NT2/D1 (cell line): ENCODE measurements around the gene LYSMD2.

Experiments used
- DNase-seq: peaks from one replicate; pipeline ENCODE4 v3.0.0-alpha.2; 2011; ENCODE audit warnings: low read depth, low spot score
- H3K27me3 ChIP-seq: 2 replicates; pipeline ENCODE4 v1.6.0; 2011; ENCODE audit warnings: mild to moderate bottlenecking; ENCODE audit not compliant: insufficient read length, insufficient read depth
- H3K36me3 ChIP-seq: 2 replicates; pipeline ENCODE4 v1.6.1; 2011; ENCODE audit warnings: mild to moderate bottlenecking, low read length, mixed read lengths; ENCODE audit not compliant: insufficient read depth, insufficient read length
- H3K4me1 ChIP-seq: 2 replicates; pipeline ENCODE4 v1.5.1; 2011; ENCODE audit not compliant: insufficient read depth, insufficient read length
- H3K4me3 ChIP-seq: 2 replicates; pipeline ENCODE4 v1.5.1; 2011; ENCODE audit warnings: low read depth; ENCODE audit not compliant: insufficient read length
- H3K9ac ChIP-seq: 2 replicates; pipeline ENCODE4 v1.6.0; 2011; ENCODE audit warnings: low read depth; ENCODE audit not compliant: insufficient read length
- H3K9me3 ChIP-seq: 2 replicates; pipeline ENCODE4 v1.5.1; 2011; ENCODE audit warnings: mild to moderate bottlenecking, low read length; ENCODE audit not compliant: insufficient read depth
- SUZ12 ChIP-seq: IDR thresholded peaks from 2 replicates; pipeline ENCODE4 v1.6.1; 2011; ENCODE audit not compliant: insufficient read length, insufficient read depth; ENCODE audit errors: extremely low read depth
- YY1 ChIP-seq: IDR thresholded peaks from 2 replicates; pipeline ENCODE4 v1.6.1; 2011; ENCODE audit not compliant: insufficient read length, insufficient read depth
- ZNF274 ChIP-seq: IDR thresholded peaks from 2 replicates; pipeline ENCODE4 v1.6.1; 2011; ENCODE audit warnings: mild to moderate bottlenecking, low read depth, low read length

The LYSMD2 gene

GRCh38 chr15:51775967-51776816 lies 38.7 kb upstream of the LYSMD2 start:
- Histone ChIP-seq H3K4me3 (no peak overlapping the region), H3K36me3 (peaks cover 2% of the 10 kb centered on the region), H3K9me3 (no peaks in the 10 kb centered on the region), H3K4me1 (no peaks in the 10 kb centered on the region), H3K9ac (no peak overlapping the region), H3K27me3 (no peaks in the 10 kb centered on the region)
- TF ChIP-seq ZNF274 (no peak), YY1 (no peak), SUZ12 (no peak)
- DNase-seq, result no peak

GRCh38 chr15:51774916-51775315 lies 37.5 kb upstream of the LYSMD2 start:
- H3K27me3 ChIP-seq, result no peaks in the 10 kb centered on the region
- H3K9ac ChIP-seq, result no peak overlapping the region
- TF ChIP-seq YY1 (no peak), SUZ12 (no peak), ZNF274 (no peak)
- H3K36me3 ChIP-seq, result peaks cover 2% of the 10 kb centered on the region
- DNase-seq, result no peak
- H3K9me3 ChIP-seq, result no peaks in the 10 kb centered on the region
- H3K4me3 ChIP-seq, result no peak overlapping the region
- no peaks in the 10 kb centered on the region for H3K4me1 ChIP-seq

- H3K9ac ChIP-seq, result no peak overlapping the region
Measured at GRCh38 chr15:51771773-51772172, 34.3 kb upstream of the LYSMD2 start.

GRCh38 chr15:51770902-51771301 lies 33.4 kb upstream of the LYSMD2 start:
- H3K4me1 ChIP-seq, result no peaks in the 10 kb centered on the region
- no peak overlapping the region for H3K9ac ChIP-seq
- H3K4me3 ChIP-seq, result no peak overlapping the region
- H3K36me3 ChIP-seq, result peaks cover 2% of the 10 kb centered on the region
- no peak for DNase-seq
- TF ChIP-seq SUZ12, result no peak
- no peak for TF ChIP-seq ZNF274
- no peak for TF ChIP-seq YY1
- no peaks in the 10 kb centered on the region for H3K27me3 ChIP-seq
- no peaks in the 10 kb centered on the region for H3K9me3 ChIP-seq

More at GRCh38 chr15:51771773-51772172, 34.3 kb upstream of the LYSMD2 start:
- TF ChIP-seq YY1 (no peak), SUZ12 (no peak), ZNF274 (no peak)
- Histone ChIP-seq H3K27me3 (no peaks in the 10 kb centered on the region), H3K36me3 (peaks cover 2% of the 10 kb centered on the region), H3K4me1 (no peaks in the 10 kb centered on the region), H3K9me3 (no peaks in the 10 kb centered on the region), H3K4me3 (no peak overlapping the region)
- no peak for DNase-seq

DNA sequence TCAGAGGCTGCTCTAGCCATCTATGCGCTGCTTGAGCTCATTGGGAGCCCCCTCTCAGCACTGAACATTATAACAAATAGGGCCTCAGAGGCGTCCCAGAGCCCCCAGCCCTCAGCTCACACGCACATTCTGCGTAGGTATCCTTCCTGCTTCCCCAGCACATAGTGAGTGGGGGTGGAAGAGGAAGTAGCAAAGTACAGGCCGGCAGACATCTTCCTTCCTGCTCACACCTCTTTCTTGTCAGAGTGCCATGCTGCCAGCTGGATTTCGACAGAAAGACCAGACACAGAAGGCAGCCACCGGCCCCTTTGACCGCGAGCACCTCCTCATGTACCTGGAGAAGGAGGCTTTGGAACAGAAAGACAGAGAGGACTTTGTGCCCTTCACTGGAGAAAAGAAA lies 30.6 kb upstream of the LYSMD2 start:
- Histone ChIP-seq H3K4me1 (no peaks in the 10 kb centered on the region), H3K9me3 (no peaks in the 10 kb centered on the region), H3K9ac (no peak overlapping the region), H3K36me3 (no peaks in the 10 kb centered on the region), H3K4me3 (no peak overlapping the region), H3K27me3 (no peaks in the 10 kb centered on the region)
- no peak for TF ChIP-seq YY1
- TF ChIP-seq SUZ12, result no peak
- no peak for TF ChIP-seq ZNF274
- DNase-seq, result no peak

DNA sequence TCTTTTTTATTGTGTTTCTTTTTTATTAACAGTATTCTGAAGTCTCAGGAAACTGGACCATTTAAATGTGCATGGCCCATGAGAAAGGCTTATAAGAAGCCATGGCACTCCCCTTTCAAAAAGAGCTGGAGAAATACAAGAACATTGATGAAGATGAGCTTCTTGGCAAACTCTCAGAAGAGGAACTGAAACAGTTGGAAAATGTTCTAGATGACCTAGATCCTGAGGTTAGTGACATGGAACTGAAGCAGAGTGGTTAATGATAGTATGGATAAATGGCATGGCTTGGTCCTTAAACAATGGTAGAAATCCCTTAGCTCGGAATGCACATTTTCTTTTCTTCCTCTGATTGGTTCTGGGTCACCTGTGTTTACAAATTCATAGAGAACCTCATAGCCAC lies 28.9 kb upstream of the LYSMD2 start:
- DNase-seq, result no peak
- Histone ChIP-seq H3K36me3 (no peaks in the 10 kb centered on the region), H3K4me1 (no peaks in the 10 kb centered on the region), H3K9ac (no peak overlapping the region), H3K27me3 (no peaks in the 10 kb centered on the region), H3K9me3 (no peaks in the 10 kb centered on the region), H3K4me3 (no peak overlapping the region)
- no peak for TF ChIP-seq YY1
- TF ChIP-seq SUZ12, result no peak
- no peak for TF ChIP-seq ZNF274

DNA sequence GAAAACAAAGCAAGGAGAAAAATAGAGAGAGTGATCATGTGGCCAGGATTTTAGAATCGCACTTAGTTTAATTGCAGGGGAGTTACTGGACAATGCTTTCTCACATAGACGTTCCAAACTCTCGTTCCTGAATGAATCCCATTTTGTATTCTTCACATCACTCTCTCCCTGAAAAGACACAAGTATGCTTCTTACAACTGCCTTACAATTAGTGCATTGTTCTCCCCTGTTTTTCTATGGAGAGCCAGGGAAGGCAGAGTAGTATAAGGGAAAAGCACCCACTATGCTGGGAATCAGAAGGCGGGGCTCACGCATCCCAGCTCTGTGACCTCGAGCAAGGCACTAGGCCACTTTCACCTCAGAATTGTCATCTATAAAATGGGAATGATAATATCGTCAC lies 28.3 kb upstream of the LYSMD2 start:
- TF ChIP-seq SUZ12, result no peak
- no peak for TF ChIP-seq YY1
- no peak for TF ChIP-seq ZNF274
- Histone ChIP-seq H3K4me1 (no peaks in the 10 kb centered on the region), H3K27me3 (no peaks in the 10 kb centered on the region), H3K9ac (no peak overlapping the region), H3K36me3 (no peaks in the 10 kb centered on the region), H3K4me3 (no peak overlapping the region), H3K9me3 (no peaks in the 10 kb centered on the region)
- no peak for DNase-seq
